Neuronal stem cell (in vitro differentiated cells): ENCODE results near the gene UGT1A4.

Source experiments
- DNase-seq: peaks from one replicate; pipeline ENCODE4 v3.0.0-alpha.2; 2013; ENCODE audit warnings: low spot score
- H2AFZ ChIP-seq: one replicate; pipeline ENCODE4 v1.6.1; 2013; ENCODE audit warnings: mild to moderate bottlenecking, low read length, inconsistent platforms
- H2AK5ac ChIP-seq: 2 replicates; pipeline ENCODE4 v1.6.1; 2013; ENCODE audit warnings: low read depth, mild to moderate bottlenecking, inconsistent platforms, low read length, moderate library complexity, mixed read lengths
- H2BK120ac ChIP-seq: 2 replicates; pipeline ENCODE4 v1.6.1; 2013; ENCODE audit warnings: low read depth, mild to moderate bottlenecking, inconsistent platforms, low read length, moderate library complexity, mixed read lengths
- H2BK12ac ChIP-seq: one replicate; pipeline ENCODE4 v1.6.1; 2013; ENCODE audit warnings: low read length, inconsistent platforms
- H2BK15ac ChIP-seq: 2 replicates; pipeline ENCODE4 v1.6.1; 2013; ENCODE audit warnings: mild to moderate bottlenecking, low read length, inconsistent platforms, mixed read lengths
- H2BK5ac ChIP-seq: one replicate; pipeline ENCODE4 v1.6.1; 2013; ENCODE audit warnings: inconsistent platforms, mild to moderate bottlenecking, low read length, moderate library complexity
- H3K14ac ChIP-seq: one replicate; pipeline ENCODE4 v1.6.1; 2013; ENCODE audit warnings: low read length, inconsistent platforms
- H3K18ac ChIP-seq: 2 replicates; pipeline ENCODE4 v1.6.1; 2013; ENCODE audit warnings: low read length, inconsistent platforms
- H3K23ac ChIP-seq: 2 replicates; pipeline ENCODE4 v1.6.1; 2013; ENCODE audit warnings: low read depth, mild to moderate bottlenecking, mixed read lengths, low read length, inconsistent platforms; ENCODE audit not compliant: poor library complexity
- H3K27ac ChIP-seq: replicated peaks from 3 replicates; pipeline ENCODE4 v1.5.1; 2013; ENCODE audit warnings: low read length, inconsistent platforms
- H3K27me3 ChIP-seq, 3 experiments: 2 replicates each; pipeline ENCODE4 v1.6.1; 2013; ENCODE audit warnings: low read length in 3 of 3, mild to moderate bottlenecking in 2 of 3, inconsistent platforms in 1 of 3, low read depth in 1 of 3, mixed read lengths in 1 of 3, moderate library complexity in 1 of 3; ENCODE audit not compliant: control insufficient read depth in 3 of 3, insufficient read depth in 3 of 3
- H3K36me3 ChIP-seq, 2 donors: replicated peaks in 1 of 2; 2 replicates each; pipeline ENCODE4 v1.6.1; 2013; ENCODE audit warnings: low read length in 2 of 2; ENCODE audit not compliant: control insufficient read depth in 2 of 2, insufficient read depth in 2 of 2
- H3K4ac ChIP-seq: 2 replicates; pipeline ENCODE4 v1.6.1; 2013; ENCODE audit warnings: inconsistent platforms, mild to moderate bottlenecking, low read length, moderate library complexity
- H3K4me1 ChIP-seq, 2 donors: 1 replicate in 1 of 2; 2 replicates in 1 of 2; pipeline ENCODE4 v1.6.1; 2013; ENCODE audit warnings: low read length in 2 of 2, low read depth in 1 of 2; ENCODE audit not compliant: control insufficient read depth in 2 of 2, insufficient read depth in 1 of 2
- H3K4me2 ChIP-seq: one replicate; pipeline ENCODE4 v1.6.1; 2013; ENCODE audit warnings: mild to moderate bottlenecking, low read length, inconsistent platforms; ENCODE audit not compliant: insufficient read depth, poor library complexity, severe bottlenecking
- H3K4me3 ChIP-seq, 2 donors: 2 replicates each; pipeline ENCODE4 v1.5.1; 2013; ENCODE audit warnings: low read length in 2 of 2, mild to moderate bottlenecking in 2 of 2, inconsistent platforms in 1 of 2, moderate library complexity in 1 of 2
- H3K79me1 ChIP-seq: one replicate; pipeline ENCODE4 v1.6.1; 2013; ENCODE audit warnings: low read depth, mild to moderate bottlenecking, inconsistent platforms, low read length, moderate library complexity
- H3K9ac ChIP-seq: one replicate; pipeline ENCODE4 v1.6.1; 2013; ENCODE audit warnings: mild to moderate bottlenecking, low read depth, low read length, inconsistent platforms; ENCODE audit not compliant: poor library complexity
- H3K9me3 ChIP-seq, 2 donors: replicated peaks in 1 of 2; 2 replicates each; pipeline versions ENCODE3 to v1.6.1; 2013; ENCODE audit warnings: low read length in 2 of 2, mild to moderate bottlenecking in 2 of 2, inconsistent platforms in 1 of 2, low read depth in 1 of 2, mixed read lengths in 1 of 2, moderate library complexity in 1 of 2; ENCODE audit not compliant: control insufficient read depth in 2 of 2, insufficient read depth in 1 of 2
- H4K8ac ChIP-seq: one replicate; pipeline ENCODE4 v1.6.1; 2013; ENCODE audit warnings: low read depth, mild to moderate bottlenecking, inconsistent platforms, low read length, moderate library complexity
- H4K91ac ChIP-seq: one replicate; pipeline ENCODE4 v1.6.1; 2013; ENCODE audit warnings: low read length, low read depth, mild to moderate bottlenecking, inconsistent platforms; ENCODE audit not compliant: poor library complexity
- WGBS, 2 donors: extraction: QIAGEN DNeasy Blood & Tissue Kit; methylation state at CpG; one replicate each; pipeline ENCODE4 v1.1.7; 2013; ENCODE audit warnings: missing lambda C conversion rate in 2 of 2, mixed read lengths in 1 of 2; ENCODE audit not compliant: insufficient read length in 2 of 2, insufficient replicate concordance in 1 of 2; ENCODE audit errors: extremely low coverage in 2 of 2; 5-methylcytosine and 5-hydroxymethylcytosine counted together

UGT1A4 gene

GRCh38 chr2:233816334-233816733, 97.8 kb downstream of the UGT1A4 start:
- Histone ChIP-seq H3K14ac (no peak overlapping the region), H3K9ac (no peak overlapping the region), H2BK15ac (no peak overlapping the region), H4K91ac (no peak overlapping the region), H3K4me2 (no peak overlapping the region), H3K18ac (no peak overlapping the region), H2BK12ac (no peak overlapping the region), H3K27ac (no peak overlapping the region), H3K4me1 (peaks cover 0 to 2% of the 10 kb centered on the region in 2 donors), H2AK5ac (no peak overlapping the region), H3K9me3 (no peaks in the 10 kb centered on the region), H2AFZ (no peak overlapping the region), H3K79me1 (no peaks in the 10 kb centered on the region), H3K4me3 (no peak overlapping the region), H3K36me3 (no peaks in the 10 kb centered on the region), H3K27me3 (peaks cover 0 to 3% (median 0%) of the 10 kb centered on the region in 3 experiments), H2BK120ac (no peak overlapping the region), H4K8ac (no peak overlapping the region), H2BK5ac (no peak overlapping the region), H3K23ac (peak overlapping the region; percentile 28), H3K4ac (no peak overlapping the region)
- WGBS, 2 donors, result no CpG with 5 or more reads among the region's 2 CpGs
- DNase-seq, result no peak

GRCh38 chr2:233816771-233817170, 98.2 kb downstream of the UGT1A4 start:
- Histone ChIP-seq H3K18ac (no peak overlapping the region), H2BK120ac (no peak overlapping the region), H2AK5ac (no peak overlapping the region), H3K27ac (no peak overlapping the region), H3K9ac (no peak overlapping the region), H4K8ac (no peak overlapping the region), H3K36me3 (no peaks in the 10 kb centered on the region), H2BK5ac (no peak overlapping the region), H2BK12ac (no peak overlapping the region), H3K4ac (no peak overlapping the region), H3K79me1 (no peaks in the 10 kb centered on the region), H4K91ac (no peak overlapping the region), H3K4me3 (no peak overlapping the region), H2AFZ (no peak overlapping the region), H3K4me1 (peaks cover 0 to 2% of the 10 kb centered on the region in 2 donors), H3K14ac (no peak overlapping the region), H2BK15ac (no peak overlapping the region), H3K27me3 (peaks cover 0 to 3% (median 0%) of the 10 kb centered on the region in 3 experiments), H3K9me3 (no peaks in the 10 kb centered on the region), H3K23ac (no peak overlapping the region), H3K4me2 (no peak overlapping the region)
- no CpG with 5 or more reads among the region's 4 CpGs for WGBS, 2 donors
- no peak for DNase-seq

- H3K18ac ChIP-seq, result peak overlapping the region; percentile 50
- no CpG with 5 or more reads among the region's 3 CpGs for WGBS, 2 donors
- peaks cover 0 to 3% (median 0%) of the 10 kb centered on the region in 3 experiments for H3K27me3 ChIP-seq
- no peak overlapping the region for H2BK12ac ChIP-seq
- no peak overlapping the region for H3K4ac ChIP-seq
- no peaks in the 10 kb centered on the region for H3K9me3 ChIP-seq
- no peak overlapping the region for H2AFZ ChIP-seq
- no peaks in the 10 kb centered on the region for H3K36me3 ChIP-seq
- peak overlapping the region; percentile 31 for H3K9ac ChIP-seq
- H3K79me1 ChIP-seq, result no peaks in the 10 kb centered on the region
- no peak overlapping the region for H2BK5ac ChIP-seq
- H2AK5ac ChIP-seq, result peak overlapping the region; percentile 76
- H3K27ac ChIP-seq, result no peak overlapping the region
- H4K91ac ChIP-seq, result no peak overlapping the region
- peaks cover 0 to 2% of the 10 kb centered on the region in 2 donors for H3K4me1 ChIP-seq
- H4K8ac ChIP-seq, result no peak overlapping the region
- H3K14ac ChIP-seq, result peak overlapping the region; percentile 3
- H3K4me2 ChIP-seq, result no peak overlapping the region
- no peak overlapping the region for H2BK15ac ChIP-seq
- no peak overlapping the region for H2BK120ac ChIP-seq
- no peak overlapping the region for H3K4me3 ChIP-seq
- DNase-seq, result no peak
- no peak overlapping the region for H3K23ac ChIP-seq
Measured at GRCh38 chr2:233817361-233817911, 98.9 kb downstream of the UGT1A4 start.

- Histone ChIP-seq H3K4me3 (no peak overlapping the region), H2BK120ac (no peak overlapping the region), H3K18ac (peak overlapping the region; percentile 61), H4K91ac (no peak overlapping the region), H2BK5ac (no peak overlapping the region), H3K36me3 (no peaks in the 10 kb centered on the region), H3K27ac (no peak overlapping the region), H4K8ac (no peak overlapping the region), H3K79me1 (no peaks in the 10 kb centered on the region), H3K9me3 (no peaks in the 10 kb centered on the region), H3K9ac (peak overlapping the region; percentile 10), H3K4me1 (peaks cover 0 to 2% of the 10 kb centered on the region in 2 donors), H3K14ac (no peak overlapping the region), H3K27me3 (peaks cover 0 to 3% (median 0%) of the 10 kb centered on the region in 3 experiments), H2BK15ac (no peak overlapping the region), H2AFZ (no peak overlapping the region), H3K23ac (peak overlapping the region; percentile 62), H2BK12ac (no peak overlapping the region), H3K4ac (no peak overlapping the region), H3K4me2 (no peak overlapping the region), H2AK5ac (peak overlapping the region; percentile 76)
- DNase-seq, result no peak
- no CpG with 5 or more reads among the region's 11 CpGs for whole genome bisulfite sequencing, 2 donors
Measured at GRCh38 chr2:233817995-233818638, 99.6 kb downstream of the UGT1A4 start.
